Measurements from ENCODE around the gene MAML3.

MAML3 gene

DNA sequence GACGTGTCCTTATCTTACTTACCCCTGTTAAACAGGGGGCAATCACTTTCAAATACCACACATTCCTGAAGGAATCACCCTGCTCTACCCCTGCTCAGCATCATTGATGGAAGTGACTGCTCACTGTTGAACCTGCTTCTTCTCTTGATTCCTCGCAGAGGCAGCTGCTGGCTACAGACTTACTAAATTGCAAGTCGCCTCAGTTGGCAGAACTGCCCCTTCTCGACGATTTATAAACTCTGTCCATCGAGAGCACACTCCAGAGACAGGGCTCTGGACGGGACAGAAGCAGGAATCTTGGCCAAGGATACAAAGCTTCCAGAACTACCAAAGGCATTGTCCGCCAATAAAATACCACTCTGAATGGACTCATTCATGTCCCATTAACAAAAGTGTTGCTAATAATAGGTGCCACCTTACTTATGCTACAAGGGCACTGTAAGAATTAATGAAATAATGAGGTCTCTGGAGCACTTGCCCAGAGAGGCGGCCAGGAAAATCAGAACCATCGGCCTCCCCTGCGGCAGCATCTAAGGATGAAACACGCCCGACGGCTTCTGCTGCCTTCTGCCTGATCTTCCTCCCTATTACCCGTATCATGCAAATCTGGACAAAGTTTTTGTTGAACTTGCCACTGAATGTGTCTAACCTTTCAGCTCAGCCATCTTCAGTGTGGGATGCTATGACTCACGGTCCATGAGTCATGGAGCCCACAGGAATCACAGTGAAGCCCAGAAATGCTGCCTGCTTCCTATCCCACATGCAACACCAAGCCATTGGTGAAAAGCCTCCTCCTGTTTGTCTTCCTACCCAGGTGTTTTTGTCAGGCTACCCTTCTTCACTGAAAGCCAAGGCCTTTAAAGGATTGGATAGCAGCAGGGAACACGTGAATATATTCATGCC, 164.9 kb downstream of the MAML3 start:
- Mint-ChIP-seq H3K9me3 (no peaks in the 10 kb centered on the region), H3K27me3 (no peaks in the 10 kb centered on the region), H3K4me1 (ENCODE audit: low read depth) (peaks cover 16% of the 10 kb centered on the region), H3K36me3 (ENCODE audit: low read depth) (no peaks in the 10 kb centered on the region), H3K4me3 (no peak overlapping the region), H3K27ac (no peak overlapping the region)
- peak; percentile 52 for DNase-seq

DNA sequence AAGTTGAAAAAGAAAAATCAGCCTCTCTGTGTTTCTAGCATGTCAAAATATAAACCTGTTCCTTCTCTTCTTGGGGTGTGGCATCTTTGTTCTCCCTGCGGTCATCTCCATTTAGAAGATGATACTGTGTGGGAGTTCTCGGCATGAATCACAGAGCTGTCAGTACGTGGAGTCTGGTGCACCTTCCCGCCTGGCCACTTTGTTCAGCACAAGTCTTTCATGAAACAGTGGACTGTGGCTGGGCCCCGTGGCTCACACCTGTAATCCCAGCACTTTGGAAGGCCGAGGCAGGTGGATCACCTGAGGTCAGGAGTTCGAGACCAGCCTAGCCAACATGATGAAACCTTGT, 166.5 kb downstream of the MAML3 start:
- Mint-ChIP-seq H3K4me3 (no peak overlapping the region), H3K9me3 (no peaks in the 10 kb centered on the region), H3K27ac (no peak overlapping the region), H3K36me3 (ENCODE audit: low read depth) (no peaks in the 10 kb centered on the region), H3K27me3 (no peaks in the 10 kb centered on the region), H3K4me1 (ENCODE audit: low read depth) (peaks cover 16% of the 10 kb centered on the region)
- DNase-seq = no peak

DNA sequence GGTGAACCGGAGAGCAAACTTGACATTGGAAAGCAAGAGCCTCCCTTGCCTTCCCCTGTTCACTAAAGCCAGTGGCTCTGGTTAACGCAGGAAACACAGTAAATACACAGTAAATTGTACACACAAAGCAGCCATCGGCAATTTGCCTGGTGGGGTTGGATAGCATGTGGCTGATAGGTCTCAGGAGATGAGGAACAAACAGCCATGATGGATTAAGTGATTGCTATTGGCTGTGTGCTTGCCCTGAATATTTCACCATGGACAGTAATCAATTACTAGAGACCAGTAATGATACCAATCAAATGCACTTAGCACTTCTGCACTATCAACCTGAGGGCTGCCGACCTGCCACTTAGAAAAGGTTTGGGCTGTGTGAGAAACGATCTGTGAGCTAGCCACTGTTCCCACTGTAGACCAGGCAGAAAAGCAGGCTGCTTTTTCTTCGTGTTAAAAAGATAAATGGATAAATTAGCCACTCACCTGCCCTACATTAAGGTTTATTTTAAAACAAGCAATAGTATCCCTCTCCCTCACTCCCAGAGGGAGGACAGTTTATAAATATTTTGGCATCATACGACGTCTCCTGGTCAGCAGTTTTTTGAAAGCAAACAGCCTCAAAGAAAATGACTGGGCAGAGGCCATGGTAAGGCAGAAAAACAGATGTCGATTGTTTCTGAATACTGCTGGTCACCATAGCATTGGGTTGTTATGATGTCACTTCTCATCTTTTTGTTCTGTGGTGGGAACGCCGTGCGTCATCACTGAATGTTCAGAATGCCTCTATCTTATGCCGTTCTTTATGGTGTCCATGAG, 167.1 kb downstream of the MAML3 start:
- Mint-ChIP-seq H3K4me1 (ENCODE audit: low read depth) (peaks cover 16% of the 10 kb centered on the region), H3K27me3 (no peaks in the 10 kb centered on the region), H3K36me3 (ENCODE audit: low read depth) (no peaks in the 10 kb centered on the region), H3K27ac (no peak overlapping the region), H3K4me3 (no peak overlapping the region), H3K9me3 (no peaks in the 10 kb centered on the region)
- no peak for DNase-seq

DNA sequence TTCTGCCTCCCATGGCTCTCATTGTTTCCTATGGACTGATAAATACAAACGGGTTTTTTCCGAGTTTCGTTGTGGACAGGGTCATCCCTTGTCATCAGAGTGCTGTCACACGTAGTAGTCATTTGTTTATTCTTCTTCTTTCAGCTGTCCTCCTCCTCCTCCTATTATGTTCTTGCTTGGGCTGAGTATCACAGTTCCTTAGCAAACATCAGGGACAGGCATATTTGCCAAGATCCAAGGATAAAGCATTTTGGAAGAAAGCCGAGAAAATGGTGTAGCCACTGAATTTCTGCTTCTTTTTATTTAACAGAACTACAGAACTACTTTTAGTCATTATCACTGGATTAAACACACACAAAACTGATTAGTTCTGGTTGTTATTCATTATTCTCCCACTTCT, 167.9 kb downstream of the MAML3 start:
- H3K4me1 Mint-ChIP-seq (ENCODE audit: low read depth) = peaks cover 16% of the 10 kb centered on the region
- H3K4me3 Mint-ChIP-seq = no peak overlapping the region
- no peaks in the 10 kb centered on the region for H3K36me3 Mint-ChIP-seq (ENCODE audit: low read depth)
- no peak for DNase-seq
- H3K9me3 Mint-ChIP-seq = no peaks in the 10 kb centered on the region
- no peak overlapping the region for H3K27ac Mint-ChIP-seq
- no peaks in the 10 kb centered on the region for H3K27me3 Mint-ChIP-seq

DNA sequence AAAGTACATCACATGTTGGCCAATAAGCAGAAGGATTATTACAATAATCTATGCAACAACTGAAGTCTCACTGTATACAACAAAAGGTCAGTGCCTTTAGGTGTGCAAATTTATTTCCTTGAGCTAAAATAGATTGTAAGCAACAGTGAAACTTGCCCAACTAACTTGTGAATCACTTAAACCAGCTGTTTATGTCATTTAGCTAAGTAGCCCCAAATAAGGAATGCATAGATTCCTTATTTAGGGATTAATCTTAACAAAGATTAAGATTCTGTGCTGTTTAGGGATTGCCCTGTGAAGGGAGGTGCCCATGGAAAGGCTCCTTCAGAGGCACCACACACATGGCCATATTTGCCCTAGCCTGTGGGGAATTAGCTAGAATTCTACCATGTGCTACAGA, 168.6 kb downstream of the MAML3 start:
- DNase-seq = no peak
- H3K27ac Mint-ChIP-seq = no peak overlapping the region
- H3K9me3 Mint-ChIP-seq = no peaks in the 10 kb centered on the region
- peaks cover 16% of the 10 kb centered on the region for H3K4me1 Mint-ChIP-seq (ENCODE audit: low read depth)
- H3K36me3 Mint-ChIP-seq (ENCODE audit: low read depth) = no peaks in the 10 kb centered on the region
- H3K27me3 Mint-ChIP-seq = no peaks in the 10 kb centered on the region
- H3K4me3 Mint-ChIP-seq = no peak overlapping the region

DNA sequence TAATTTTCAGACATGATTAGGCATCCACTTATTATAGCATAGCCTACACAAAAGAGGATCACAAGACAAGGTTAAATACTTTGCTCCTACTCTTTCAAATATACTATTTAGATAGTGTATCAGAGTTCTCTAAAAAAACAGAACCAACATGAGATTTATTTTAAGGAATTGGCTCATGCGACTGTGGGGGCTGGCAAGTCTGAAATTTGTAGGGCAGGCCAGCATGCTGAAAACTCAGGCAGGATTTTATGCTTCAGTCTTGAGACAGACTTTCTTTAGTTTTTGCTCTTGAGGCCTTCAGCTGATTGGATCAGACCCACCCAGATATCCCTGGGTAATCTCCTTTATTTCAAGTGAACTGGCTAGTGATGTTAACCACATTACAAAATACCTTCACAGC, 169.5 kb downstream of the MAML3 start:
- no peak for DNase-seq
- no peak overlapping the region for H3K27ac Mint-ChIP-seq
- H3K9me3 Mint-ChIP-seq = peaks cover 2% of the 10 kb centered on the region
- no peaks in the 10 kb centered on the region for H3K36me3 Mint-ChIP-seq (ENCODE audit: low read depth)
- no peak overlapping the region for H3K4me3 Mint-ChIP-seq
- H3K27me3 Mint-ChIP-seq = no peaks in the 10 kb centered on the region
- H3K4me1 Mint-ChIP-seq (ENCODE audit: low read depth) = peaks cover 17% of the 10 kb centered on the region

DNA sequence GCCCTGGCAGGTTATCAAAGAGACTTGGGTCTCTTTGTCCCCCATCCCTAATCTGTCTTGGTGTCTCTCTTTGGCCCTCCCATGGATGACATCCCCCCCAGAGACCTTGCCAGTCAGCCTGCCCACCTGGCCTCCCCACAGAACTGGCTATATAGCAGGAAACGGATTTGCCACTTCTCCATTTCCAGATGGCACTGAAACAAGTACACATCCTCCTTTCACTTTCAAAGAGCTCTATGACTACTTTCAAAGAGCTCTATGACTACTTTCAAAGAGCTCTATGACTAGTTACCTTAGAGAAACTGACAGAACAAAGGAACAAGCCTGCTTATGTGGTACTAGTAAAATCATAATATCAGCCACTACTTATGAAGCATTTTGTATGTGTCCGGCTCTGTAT, 175.3 kb downstream of the MAML3 start:
- Mint-ChIP-seq H3K9me3 (peaks cover 2% of the 10 kb centered on the region), H3K27me3 (no peaks in the 10 kb centered on the region), H3K27ac (peak overlapping the region; percentile 4), H3K36me3 (ENCODE audit: low read depth) (no peaks in the 10 kb centered on the region), H3K4me3 (no peak overlapping the region), H3K4me1 (ENCODE audit: low read depth) (peaks cover 26% of the 10 kb centered on the region)
- no peak for DNase-seq

DNA sequence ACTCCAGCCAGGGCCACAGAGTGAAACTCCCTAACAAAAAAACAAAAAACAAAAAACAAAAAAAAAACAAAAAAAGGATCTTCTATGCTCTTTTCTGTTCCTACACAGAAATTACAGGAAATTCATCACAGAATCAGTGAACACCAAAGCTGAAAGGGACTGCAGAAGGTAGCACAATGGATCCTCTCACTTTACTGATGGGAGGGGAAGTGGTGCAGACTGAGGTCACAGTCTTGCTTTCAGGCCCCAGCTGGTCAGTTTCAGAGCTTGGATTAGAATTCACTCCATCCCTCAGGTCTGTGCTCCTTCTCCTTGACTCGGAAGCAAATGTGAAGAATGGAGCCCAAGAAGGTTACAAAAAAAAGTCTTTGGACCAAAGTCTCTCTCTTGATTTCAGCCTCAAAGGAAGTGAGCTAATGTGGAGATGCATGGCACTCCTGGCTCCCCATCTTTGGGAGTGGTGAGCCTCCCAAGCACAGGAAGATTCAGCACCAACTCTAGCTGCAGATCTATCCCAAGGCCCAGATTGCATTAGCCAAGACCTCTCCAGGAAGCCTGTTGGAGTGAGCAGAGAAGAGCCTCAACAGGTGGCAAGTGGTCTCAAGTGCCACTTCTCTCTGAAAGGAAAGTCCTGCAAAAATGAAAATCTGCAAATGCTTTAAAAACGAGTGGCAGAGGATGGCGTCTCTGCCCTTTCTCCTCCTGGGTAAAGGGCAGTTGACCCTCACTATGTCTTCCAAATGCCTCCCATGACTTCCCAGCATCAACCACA, 176.0 kb downstream of the MAML3 start:
- H3K27me3 Mint-ChIP-seq = no peaks in the 10 kb centered on the region
- DNase-seq = no peak
- H3K27ac Mint-ChIP-seq = peak overlapping the region; percentile 4
- H3K4me3 Mint-ChIP-seq = no peak overlapping the region
- H3K9me3 Mint-ChIP-seq = peaks cover 2% of the 10 kb centered on the region
- H3K4me1 Mint-ChIP-seq (ENCODE audit: low read depth) = peaks cover 26% of the 10 kb centered on the region
- H3K36me3 Mint-ChIP-seq (ENCODE audit: low read depth) = no peaks in the 10 kb centered on the region

DNA sequence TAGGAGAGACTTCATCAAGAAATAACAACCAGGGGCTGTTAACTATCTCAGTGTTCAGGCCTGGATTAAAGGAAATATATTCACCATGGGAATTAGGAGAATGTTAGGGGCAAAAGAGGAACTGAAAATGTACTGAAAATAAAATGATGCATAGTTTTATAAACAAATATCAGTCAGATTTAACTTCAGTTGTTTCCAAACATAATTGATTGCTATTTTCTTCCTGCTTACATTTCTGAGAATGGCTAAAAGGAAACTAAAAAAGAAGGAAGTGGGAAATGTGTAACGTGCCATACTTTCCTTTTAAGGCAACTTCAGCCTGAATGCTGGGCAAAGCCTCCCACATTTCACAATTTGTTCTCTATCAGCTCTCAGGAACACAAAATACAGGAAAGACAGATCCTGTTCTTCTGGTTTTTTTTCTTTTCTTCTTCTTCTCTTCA, 178.1 kb downstream of the MAML3 start:
- Mint-ChIP-seq H3K4me3 (no peak overlapping the region), H3K27me3 (no peaks in the 10 kb centered on the region), H3K27ac (no peak overlapping the region), H3K4me1 (ENCODE audit: low read depth) (peaks cover 29% of the 10 kb centered on the region), H3K36me3 (ENCODE audit: low read depth) (no peaks in the 10 kb centered on the region), H3K9me3 (peaks cover 2% of the 10 kb centered on the region)
- no peak for DNase-seq

DNA sequence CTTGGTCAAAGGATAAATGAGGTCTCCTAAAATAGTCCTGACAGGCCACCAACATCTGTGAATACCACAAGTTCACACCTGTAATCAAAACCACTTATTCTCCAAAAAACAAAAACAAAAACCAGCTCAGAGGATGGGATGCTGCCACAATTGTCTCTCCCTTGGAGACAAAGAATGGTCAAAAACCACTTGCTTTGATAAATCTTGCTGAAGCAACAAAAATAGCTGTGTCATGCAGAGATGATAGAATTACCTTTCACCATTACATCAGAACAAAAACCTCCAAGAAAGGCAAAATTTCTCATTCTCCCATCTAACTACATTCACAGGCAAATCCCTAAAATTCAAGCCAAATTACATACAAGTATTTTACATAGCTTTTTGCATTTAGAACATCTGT, 180.4 kb downstream of the MAML3 start:
- no peak for DNase-seq
- Mint-ChIP-seq H3K27ac (no peak overlapping the region), H3K27me3 (no peaks in the 10 kb centered on the region), H3K9me3 (no peaks in the 10 kb centered on the region), H3K4me1 (ENCODE audit: low read depth) (peaks cover 18% of the 10 kb centered on the region), H3K36me3 (ENCODE audit: low read depth) (no peaks in the 10 kb centered on the region), H3K4me3 (no peak overlapping the region)

DNA sequence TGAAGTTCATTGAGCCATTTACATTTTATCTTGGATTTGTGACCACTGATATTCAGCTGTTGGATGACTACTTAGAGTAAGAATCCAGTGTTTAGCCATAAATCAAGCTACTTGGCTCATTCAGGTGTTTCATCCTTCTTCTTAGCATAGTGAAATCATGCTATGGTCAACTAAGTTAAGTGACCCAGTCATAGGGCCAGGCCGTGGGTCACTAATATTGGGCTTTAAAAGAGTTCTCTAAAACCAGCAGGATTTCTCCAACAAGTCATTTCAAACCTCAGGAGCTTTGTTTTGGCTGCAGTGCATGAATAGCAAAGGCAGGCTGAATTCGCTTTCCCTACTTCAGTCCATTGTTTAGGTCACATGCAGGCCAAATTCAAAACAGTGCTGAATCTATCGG, 181.0 kb downstream of the MAML3 start:
- H3K27me3 Mint-ChIP-seq = no peaks in the 10 kb centered on the region
- no peak for DNase-seq
- H3K9me3 Mint-ChIP-seq = no peaks in the 10 kb centered on the region
- H3K4me3 Mint-ChIP-seq = no peak overlapping the region
- peaks cover 12% of the 10 kb centered on the region for H3K4me1 Mint-ChIP-seq (ENCODE audit: low read depth)
- no peak overlapping the region for H3K27ac Mint-ChIP-seq
- no peaks in the 10 kb centered on the region for H3K36me3 Mint-ChIP-seq (ENCODE audit: low read depth)

DNA sequence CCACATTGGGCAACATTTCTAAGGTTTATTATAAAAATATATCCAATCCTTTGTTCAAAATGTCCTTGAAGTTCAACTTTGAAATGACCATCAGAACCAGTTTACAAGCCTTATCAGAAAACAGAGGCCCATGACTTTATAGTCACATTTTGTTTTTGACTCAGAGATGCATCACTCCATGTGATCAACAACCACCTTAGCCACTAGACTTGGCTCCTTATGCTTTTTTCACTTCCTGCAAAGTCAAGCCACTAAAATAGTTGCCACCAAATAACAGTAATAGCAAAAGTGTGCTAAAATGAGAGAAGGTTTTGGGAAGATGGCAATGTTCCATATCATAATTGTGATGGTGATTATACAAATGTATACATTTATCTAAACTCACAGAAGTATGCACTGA, 181.7 kb downstream of the MAML3 start:
- DNase-seq = no peak
- H3K27me3 Mint-ChIP-seq = no peaks in the 10 kb centered on the region
- H3K36me3 Mint-ChIP-seq (ENCODE audit: low read depth) = no peaks in the 10 kb centered on the region
- H3K27ac Mint-ChIP-seq = no peak overlapping the region
- no peaks in the 10 kb centered on the region for H3K9me3 Mint-ChIP-seq
- H3K4me1 Mint-ChIP-seq (ENCODE audit: low read depth) = peaks cover 11% of the 10 kb centered on the region
- no peak overlapping the region for H3K4me3 Mint-ChIP-seq

DNA sequence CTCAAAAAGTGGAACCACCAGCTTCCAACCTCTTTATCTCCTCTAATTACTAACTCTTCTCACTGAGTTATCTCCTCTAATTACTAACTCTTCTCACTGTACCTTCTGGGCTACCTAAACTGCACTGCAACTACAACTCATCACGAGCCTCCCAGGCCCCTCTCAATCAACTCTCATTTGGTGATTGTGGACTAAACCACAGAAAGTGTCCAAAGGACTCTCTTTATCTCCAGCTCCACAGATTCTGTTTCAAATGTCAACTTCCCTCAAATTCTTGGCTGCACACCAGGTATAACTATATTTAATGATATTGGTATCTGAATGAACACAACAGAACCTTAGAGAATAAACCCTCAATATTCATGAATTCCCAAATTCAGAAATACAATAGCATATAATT, 182.9 kb downstream of the MAML3 start:
- Mint-ChIP-seq H3K27ac (no peak overlapping the region), H3K4me1 (ENCODE audit: low read depth) (peaks cover 8% of the 10 kb centered on the region), H3K36me3 (ENCODE audit: low read depth) (no peaks in the 10 kb centered on the region), H3K27me3 (no peaks in the 10 kb centered on the region), H3K4me3 (no peak overlapping the region), H3K9me3 (no peaks in the 10 kb centered on the region)
- DNase-seq = no peak

DNA sequence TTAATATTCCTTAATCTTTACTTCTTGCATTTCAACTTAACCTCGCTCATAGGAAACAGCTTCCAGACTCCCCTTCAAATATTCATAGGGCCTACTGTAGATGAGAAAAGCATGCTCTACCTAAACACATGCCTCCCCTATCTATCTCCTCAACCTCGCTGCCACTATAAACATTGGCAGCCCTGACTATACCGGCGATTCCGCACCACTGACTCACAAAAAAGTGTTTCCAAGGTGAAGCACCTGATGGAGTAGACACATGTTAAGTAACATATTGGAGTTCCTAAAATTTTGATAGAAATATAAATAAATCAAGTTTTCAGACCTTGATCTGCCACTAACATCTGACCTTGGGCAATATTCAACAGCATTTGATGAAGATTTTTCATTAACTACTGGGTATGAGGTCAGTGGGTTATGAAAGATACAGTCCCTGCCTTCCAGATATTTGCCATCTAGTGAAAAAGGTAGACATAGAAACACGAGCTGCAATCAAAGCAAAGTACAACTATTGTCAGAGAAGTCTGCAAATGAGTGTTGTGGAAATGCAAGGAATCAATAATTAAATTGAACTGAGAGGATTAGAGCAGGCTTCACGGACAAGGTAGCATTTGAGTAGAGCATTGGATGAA, 184.2 kb downstream of the MAML3 start:
- peaks cover 4% of the 10 kb centered on the region for H3K4me1 Mint-ChIP-seq (ENCODE audit: low read depth)
- no peak for DNase-seq
- H3K9me3 Mint-ChIP-seq = no peaks in the 10 kb centered on the region
- no peak overlapping the region for H3K27ac Mint-ChIP-seq
- no peaks in the 10 kb centered on the region for H3K36me3 Mint-ChIP-seq (ENCODE audit: low read depth)
- H3K4me3 Mint-ChIP-seq = no peak overlapping the region
- H3K27me3 Mint-ChIP-seq = no peaks in the 10 kb centered on the region
